ENCODE data around the gene CPSF2.
"Not testable (repeated sequence)": the region's sequence is repeated elsewhere in the genome, so short reads cannot be mapped to it uniquely, and the experiment has no call there.

The CPSF2 gene

GRCh38 chr14:92154283-92154942 is 32.6 kb downstream of the CPSF2 start:
- DNase-seq (ENCODE audit: low read depth, low spot score): no peak

DNA sequence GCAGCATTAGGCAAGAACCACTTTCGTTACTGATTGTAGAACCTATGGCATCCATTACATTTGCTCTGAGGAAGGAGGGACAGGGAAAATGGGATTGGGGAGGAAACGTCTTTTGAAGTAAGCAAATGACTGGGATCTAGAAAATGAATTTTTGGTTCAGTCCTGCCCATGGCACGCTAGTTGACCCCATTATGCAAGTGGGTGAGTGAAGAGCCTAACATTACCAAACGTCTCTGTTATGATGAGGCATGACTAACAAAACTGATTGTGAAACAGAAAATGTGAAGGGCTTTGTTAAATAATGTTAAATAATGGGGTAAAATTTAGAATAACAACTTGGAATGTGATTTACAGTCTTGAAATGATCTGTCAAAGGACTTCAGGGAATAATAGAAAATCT is 38.9 kb downstream of the CPSF2 start:
- DNase-seq (ENCODE audit: low read depth, low spot score): no peak

- DNase-seq (ENCODE audit: low read depth, low spot score): no peak
Observed at GRCh38 chr14:92161521-92161920, 39.8 kb downstream of the CPSF2 start.

DNA sequence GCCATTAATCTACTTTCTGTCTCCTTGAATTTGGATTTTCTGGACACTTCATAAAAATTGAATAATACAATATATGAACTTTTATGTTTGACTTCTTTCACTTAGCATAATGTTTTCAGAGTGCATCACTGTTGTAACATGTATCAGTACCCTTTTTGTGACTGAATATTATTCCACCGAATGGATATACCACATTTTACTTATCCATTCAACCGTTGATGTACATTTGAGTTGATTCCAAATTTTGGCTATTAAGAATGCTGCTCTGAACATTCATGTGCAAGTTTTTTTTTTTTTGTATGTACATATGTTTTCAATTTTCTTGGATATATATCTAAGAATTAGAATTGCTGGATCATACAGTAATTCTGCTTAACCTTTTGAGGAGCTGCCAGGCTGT is 43.2 kb downstream of the CPSF2 start:
- no peak for DNase-seq (ENCODE audit: low read depth, low spot score)

DNA sequence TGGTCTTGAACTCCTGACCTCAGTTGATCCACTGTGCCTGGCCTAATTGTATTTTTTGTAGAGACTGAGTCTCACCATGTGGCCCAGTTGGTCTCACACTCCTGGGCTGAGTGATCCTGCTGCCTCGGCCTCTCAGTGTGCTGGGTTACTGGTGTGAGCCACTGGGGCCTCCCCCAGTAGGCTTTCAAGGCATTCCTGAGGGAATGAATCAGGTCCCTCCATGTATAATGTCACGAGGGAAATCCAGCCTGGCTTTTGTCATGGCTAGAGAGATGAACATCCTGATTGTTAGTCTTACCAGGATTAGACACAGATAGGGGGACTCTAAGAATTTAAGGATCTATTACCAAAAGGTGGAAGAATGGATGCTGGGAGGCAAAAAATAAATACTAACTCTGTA is 51.9 kb downstream of the CPSF2 start:
- DNase-seq (ENCODE audit: low read depth, low spot score): no peak

DNA sequence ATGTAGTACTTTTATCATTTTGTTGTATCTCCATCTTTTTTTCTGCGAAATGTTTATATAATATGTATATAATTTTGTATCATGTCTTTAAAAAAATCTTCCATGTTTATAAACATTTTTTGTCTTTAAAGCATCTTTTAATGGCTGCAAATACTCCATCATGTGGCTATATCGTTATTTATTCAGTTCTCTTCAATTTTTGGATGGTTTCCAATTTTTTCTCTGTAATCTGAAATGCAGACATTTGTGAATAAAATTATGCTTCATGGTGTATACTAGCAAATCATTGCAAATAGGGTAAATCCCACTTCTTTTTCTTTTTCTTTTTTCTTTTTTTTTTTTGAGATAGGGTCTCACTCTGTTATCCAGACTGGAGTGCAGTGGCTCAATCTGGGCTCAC is 54.0 kb downstream of the CPSF2 start:
- DNase-seq (ENCODE audit: low read depth, low spot score): no peak

GRCh38 chr14:92176476-92176875 is 54.7 kb downstream of the CPSF2 start:
- no peak for DNase-seq (ENCODE audit: low read depth, low spot score)

DNA sequence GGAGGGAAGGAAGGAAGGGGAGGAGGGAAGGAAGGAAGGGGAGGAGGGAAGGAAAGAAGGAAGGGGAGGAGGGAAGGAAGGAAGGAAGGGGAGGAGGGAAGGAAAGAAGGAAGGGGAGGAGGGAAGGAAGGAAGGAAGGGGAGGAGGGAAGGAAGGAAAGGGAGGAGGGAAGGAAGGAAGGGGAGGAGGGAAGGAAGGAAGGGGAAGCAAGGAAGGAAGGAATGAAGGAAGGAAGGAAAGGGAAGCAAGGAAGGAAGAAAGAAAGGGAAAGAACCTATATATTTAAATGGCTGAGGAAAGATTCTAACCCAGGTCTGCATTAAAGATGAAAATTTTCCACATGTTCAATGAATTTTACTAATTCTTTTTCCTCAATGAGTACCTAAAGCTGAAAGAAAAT is 57.4 kb downstream of the CPSF2 start:
- DNase-seq (ENCODE audit: low read depth, low spot score): not testable (repeated sequence)

DNA sequence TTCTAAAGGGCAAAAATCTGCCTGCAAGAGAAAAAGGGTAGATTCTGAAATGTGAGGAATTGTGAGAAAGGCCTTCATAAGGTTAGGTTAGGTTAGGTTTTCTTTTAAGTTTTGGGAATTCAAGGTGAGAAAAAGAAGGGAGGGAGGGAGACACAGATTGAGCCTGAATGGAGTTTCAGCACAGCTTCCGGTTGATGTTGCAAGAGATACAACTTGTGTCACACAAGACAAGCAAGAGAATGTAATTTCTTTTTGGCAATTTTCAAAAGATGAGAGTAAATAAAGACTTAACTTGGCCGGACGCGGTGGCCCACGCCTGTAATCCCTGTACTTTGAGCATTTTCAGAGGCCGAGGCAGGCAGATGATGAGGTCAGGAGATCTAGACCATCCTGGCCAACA is 63.8 kb downstream of the CPSF2 start:
- DNase-seq (ENCODE audit: low read depth, low spot score): no peak

DNA sequence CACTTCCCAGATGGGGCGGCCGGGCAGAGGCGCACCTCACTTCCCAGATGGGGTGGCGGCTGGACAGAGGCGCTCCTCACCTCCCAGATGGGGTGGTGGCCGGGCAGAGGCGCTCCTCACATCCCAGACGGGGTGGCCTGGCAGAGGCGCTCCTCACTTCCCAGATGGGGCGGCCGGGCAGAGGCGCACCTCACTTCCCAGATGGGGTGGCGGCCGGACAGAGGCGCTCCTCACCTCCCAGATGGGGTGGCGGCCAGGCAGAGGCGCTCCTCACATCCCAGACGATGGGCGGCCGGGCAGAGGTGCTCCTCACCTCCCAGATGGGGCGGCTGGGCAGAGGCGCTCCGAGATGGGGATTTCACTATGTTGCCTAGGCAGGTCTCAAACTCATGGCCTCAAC is 65.8 kb downstream of the CPSF2 start:
- not testable (repeated sequence) for DNase-seq (ENCODE audit: low read depth, low spot score)

- DNase-seq (ENCODE audit: low read depth, low spot score): no peak
Observed at GRCh38 chr14:92190768-92191167, 69.0 kb downstream of the CPSF2 start.

GRCh38 chr14:92198804-92199203 is 77.0 kb downstream of the CPSF2 start:
- no peak for DNase-seq (ENCODE audit: low read depth, low spot score)

GRCh38 chr14:92199763-92200162 is 78.0 kb downstream of the CPSF2 start:
- no peak for DNase-seq (ENCODE audit: low read depth, low spot score)

DNA sequence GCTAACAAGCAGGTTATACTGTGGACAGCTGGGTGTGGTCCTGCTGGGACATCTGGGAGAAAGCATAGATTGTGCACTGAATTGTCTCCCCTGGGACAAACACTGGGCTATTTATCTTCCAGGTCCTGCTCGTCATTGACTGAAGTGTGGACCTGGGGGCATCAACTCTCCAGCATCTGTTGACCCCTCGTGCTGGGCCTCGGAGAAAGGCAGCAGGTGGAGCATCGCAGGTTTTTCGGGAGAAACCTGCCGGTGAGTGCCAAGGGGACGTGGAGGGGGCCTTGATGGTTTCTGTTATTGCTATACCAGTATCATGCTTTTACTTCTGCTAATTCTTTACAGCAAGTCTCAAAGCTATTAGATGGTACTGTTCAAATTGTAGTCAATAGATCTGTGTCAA is 81.3 kb downstream of the CPSF2 start:
- DNase-seq (ENCODE audit: low read depth, low spot score): no peak

DNA sequence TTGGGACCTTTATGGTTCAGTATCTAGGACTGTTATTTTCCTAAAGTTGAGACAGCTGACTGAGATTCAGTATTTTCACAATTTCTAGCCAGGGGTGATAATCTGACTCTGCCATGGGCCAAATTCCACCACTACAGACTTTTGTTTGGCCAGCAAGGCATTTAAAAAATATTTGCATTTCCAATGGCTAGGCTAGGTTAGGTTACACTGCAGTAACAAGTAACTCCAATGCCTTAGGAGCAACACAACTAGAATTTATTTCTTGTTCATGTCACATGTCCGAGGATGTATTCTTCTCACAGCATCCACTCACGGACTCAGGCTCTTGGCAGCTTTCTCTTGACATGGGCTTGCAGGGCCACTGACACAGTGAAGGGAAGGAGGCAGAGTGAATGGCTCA is 83.0 kb downstream of the CPSF2 start:
- no peak for DNase-seq (ENCODE audit: low read depth, low spot score)

DNA sequence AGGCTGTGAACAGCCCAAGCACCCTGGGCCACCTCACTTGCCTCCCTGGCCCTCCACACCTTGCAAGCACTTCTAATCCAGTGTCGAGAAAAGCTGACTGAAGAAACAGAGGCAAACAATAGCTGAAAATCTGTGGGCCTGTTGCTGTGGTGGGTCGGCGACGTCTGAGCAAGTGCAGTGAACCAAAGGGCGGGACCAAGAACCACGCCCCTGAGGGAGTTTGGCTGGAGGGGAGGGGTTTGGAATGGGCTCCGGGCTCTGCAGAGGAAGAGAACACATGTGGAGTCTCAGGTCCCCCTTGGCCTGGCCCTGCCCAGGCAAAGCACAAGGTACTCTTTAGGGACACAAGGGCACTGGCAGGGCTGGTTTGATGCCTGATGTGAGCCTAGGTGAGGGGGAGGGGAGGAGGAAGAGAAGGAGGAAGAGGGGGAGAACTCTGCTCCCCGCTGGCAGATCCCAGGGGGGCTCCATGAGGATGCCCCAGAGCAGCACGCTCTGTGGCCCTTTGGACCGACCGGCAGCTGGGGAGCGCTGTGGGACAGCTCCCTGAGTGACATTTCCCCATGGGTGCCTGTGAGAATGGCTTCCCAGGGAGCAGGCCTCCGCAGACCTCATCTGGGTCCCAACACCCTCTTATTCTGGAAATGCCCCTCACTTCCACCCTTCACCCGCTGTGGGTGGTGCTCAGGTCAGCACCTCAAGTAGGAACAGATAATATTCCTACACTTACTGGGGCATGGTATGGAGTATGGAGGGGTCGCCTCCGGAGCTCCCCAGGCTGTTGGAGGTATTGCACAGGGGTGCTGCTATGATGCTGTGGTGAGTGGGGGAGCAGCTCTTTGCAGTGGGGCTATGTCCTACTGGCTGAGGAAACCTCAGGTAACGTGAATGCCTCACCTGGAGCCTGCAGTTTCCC is 85.5 kb downstream of the CPSF2 start:
- DNase-seq (ENCODE audit: low read depth, low spot score): no peak

DNA sequence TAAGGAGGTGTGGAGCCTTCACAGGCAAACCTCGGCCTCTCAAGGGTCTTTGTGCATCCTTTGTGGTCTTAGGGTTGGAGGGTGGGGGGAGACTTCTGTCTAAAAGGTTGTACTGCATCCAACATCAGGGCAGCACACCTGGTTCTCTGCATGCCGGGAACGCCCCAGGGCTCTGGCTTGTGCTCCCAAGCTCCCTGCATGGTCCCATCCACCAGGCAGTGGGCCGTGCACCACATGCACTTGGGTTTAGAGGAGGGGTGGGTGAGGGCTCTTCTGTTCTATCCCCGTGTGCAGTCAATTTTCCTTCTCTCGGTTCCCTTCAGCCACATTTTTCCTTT is 86.1 kb downstream of the CPSF2 start:
- no peak for DNase-seq (ENCODE audit: low read depth, low spot score)

- no peak for DNase-seq (ENCODE audit: low read depth, low spot score)
Observed at GRCh38 chr14:92209141-92209540, 87.4 kb downstream of the CPSF2 start.

DNA sequence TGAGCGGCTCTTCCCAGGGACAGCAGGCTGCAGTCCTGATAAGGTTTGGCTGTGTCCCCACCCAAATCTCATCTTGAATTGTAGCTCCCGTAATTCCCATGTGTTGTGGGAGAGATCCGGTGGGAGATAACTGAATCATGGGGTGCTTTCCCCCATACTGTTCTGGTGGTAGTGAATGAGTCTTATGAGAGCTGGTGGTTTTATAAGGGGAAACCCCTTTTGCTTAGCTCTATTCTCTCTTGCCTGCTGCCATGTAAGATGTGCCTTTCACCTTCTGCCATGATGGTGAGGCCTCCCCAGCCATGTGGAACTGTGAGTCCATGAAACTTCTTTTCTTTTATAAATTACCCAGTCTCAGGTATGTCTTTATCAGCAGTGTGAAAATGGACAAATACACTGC is 91.4 kb downstream of the CPSF2 start:
- not testable (repeated sequence) for DNase-seq (ENCODE audit: low read depth, low spot score)

DNA sequence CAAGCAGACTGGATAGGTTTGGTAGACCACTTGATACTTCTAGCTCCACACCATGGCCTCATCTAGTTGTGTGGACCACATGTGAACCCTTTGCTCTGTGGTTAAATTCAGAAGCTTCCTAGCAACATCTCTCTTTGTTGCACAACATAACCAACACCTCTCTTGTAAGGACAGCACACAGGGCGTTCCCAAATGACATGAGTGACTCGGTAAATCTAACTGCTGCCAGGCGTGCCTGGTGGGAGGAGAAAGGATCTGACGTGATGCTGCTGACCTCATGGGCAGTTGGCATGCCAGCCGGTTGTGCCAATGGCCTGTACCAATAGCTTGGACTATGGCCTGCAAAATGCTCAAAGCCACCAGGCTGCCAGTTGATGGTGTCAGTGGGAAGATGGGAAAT is 93.8 kb downstream of the CPSF2 start:
- DNase-seq (ENCODE audit: low read depth, low spot score): no peak

- no peak for DNase-seq (ENCODE audit: low read depth, low spot score)
Observed at GRCh38 chr14:92217936-92218335, 96.2 kb downstream of the CPSF2 start.

All from activated CD4-positive, CD25-positive, alpha-beta regulatory T cell treated with anti-CD3 and anti-CD28 coated beads, Interleukin-2, amount 50 U/mL, for 16 hours (primary cell).